GM21526 (cell line): ENCODE results near the gene USH1G.

ENCODE experiments used
- ATAC-seq: cut with Tn5 transposase; IDR thresholded peaks from one replicate; pipeline ENCODE4 v1.9.1; 2021; ENCODE audit warnings: moderate library complexity; ENCODE audit not compliant: unreplicated experiment, low FRiP score

Gene USH1G

DNA sequence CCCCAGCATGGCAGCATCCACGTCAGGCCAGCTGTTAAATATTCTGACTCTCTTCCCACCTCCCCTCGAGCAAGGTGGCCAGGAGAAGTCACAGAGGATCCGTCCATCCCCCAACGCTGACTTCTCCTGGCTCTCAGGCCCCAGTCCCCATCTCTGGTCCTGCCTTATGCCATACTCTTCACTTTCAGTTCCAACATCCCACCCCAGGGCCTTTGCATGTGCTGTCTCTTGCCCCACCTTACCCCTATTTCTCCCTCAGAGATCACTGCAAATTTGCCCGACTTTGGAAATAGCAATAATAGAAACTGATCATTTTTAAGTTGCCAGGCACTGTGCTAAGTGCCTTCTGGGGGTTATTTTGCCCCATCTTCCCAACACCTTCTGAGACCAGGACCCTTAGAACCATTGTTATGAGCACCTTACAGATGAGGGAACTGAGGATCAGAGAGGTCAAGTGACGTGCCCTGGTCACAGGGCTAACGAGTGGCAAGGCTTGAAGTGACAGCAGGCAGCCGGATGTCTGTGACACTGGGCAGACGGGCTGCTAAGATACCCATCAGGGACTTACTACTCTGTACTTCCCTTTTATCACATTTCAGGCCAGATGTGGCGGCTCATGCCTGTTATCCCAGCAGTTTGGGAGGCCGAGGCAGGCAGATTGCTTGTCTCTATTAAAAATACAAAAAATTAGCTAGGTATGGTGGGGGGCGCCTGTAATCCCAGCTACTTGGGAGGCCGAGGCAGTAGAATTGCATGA, 31.8 kb upstream of the USH1G start:
- ATAC-seq = no peak

DNA sequence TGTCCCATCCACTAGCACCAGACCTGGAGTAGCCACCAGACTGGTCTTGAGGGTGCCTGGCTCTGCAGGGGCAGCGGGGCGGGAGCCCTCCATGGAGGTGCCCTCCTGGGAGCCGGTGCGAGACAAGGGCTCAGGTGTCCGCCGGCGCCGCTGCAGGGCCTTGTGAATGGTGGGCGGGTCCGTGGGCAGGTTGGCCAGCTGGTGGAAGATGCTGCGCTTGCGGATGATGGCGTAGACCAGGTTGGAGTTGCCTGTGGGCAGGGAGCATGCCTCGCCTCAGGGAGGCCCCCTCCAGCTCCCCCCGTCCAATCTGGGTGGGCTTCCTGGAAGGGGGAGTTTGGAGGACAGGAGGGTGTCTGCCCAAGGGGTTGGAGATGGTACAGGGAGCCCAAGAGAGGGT, 31.1 kb upstream of the USH1G start:
- no peak for ATAC-seq

DNA sequence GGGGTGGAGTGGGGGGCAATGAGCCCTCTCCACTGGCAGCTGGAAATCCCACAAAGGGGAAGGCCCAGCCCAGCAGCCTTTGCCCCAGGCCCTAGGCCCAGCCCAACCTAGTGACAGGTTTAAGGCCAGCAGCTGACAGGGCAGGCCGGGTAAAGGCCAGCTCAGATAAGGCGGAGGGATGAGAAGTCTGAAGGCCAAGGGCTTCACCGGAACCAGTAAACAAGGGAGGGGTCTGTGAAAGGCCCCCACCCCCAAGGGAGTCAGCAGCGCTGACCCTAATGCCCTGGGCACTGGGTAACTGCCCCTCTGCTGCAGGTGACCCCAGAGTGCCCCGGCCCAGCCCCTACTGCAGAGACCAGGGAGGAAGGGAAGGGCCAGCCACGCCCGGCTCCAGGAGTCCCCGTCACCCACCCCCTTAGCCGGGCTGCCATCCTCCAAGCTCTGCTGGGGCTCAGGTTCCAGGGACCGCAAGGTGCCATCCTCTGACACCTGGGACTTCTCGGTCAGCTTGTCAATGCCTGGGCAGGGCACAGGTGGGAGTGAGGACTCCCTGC, 30.2 kb upstream of the USH1G start:
- ATAC-seq = no peak

DNA sequence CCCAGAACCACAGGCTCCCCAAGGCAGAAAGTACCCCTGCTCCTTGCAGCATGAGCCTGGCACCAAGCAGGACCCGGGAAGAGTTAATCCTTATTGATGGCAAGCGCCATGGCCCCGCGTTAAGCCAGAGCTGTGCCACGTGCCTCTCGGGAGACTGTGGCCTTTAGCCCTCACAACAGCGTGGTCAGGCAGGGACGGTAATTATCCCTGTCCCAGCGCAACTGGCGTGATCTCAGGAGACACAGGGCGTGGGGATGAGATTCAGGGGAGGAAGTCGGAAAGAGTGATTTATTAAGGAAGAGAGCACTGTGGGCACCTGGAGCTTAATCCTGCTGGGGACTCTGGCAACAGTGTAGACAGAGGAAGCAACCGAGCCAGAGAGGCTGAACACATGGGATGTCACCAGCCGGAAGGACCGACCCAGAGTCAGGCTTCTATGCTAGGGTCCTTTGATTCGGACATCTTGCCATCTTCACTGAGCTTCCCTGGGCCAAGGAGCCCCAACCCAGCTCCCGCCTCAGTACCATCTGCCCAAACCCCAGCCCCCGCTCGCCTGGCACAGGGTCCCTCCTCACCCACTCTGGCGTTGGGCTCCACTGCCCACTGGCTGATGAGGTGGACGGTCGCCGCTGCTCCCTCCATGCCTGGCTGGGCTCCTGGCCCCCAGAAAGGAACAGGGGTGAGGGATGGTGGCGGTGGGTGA, 29.5 kb upstream of the USH1G start:
- no peak for ATAC-seq

DNA sequence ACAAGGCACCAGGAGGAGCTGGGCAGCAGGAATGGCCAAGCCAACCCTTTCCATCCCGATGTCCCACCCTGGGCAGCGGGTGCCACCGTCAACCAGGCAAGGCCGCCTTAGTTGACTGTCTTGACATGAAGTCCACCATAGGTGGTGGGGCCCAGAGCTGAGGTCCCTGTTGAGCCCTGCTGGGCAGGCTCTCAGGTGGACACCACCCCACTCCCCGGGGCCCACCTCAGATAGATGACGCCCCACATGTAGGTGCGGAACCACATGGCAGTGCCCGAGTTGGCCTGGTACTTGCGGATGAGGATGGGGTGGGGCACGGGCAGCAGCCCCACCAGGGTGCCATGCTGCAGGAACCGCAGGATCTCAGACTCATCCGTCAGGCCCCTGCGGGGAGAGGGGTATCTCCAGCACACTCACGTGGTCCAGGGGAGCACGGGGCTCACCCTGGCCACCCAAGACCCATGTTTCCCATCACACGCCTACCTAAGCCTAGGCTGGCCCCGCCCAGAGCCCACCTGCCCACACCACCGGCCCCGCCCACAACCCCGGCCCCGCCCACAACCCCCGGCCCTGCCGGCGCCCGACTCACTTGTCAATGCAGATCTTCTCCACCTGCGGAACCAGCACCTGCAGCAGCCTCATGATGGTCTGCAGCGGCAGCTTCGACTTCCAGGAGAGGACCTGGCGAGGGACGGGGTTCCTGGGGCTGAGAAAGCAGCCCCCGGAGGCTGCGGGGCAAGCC, 28.8 kb upstream of the USH1G start:
- ATAC-seq = no peak

DNA sequence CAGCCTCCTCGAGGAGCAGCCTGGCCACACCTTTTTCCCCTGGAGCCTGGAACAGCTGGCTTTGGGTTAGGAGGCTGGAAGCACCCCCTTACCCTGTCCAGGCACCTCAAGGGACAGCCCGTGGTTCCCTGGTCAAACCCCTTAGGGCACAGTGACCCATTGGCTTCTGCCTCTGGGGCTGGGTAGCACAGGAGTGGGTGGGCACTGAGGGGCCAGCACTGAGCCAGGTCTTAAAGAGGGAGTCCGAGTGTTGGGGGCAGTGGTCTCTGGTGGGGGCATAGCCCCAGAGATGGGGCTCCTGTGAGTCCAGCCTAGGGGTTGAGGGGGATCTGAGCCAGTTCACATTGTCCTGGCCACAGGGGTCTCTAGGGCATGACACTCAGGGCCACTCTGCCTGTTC, 28.0 kb upstream of the USH1G start:
- ATAC-seq = no peak

DNA sequence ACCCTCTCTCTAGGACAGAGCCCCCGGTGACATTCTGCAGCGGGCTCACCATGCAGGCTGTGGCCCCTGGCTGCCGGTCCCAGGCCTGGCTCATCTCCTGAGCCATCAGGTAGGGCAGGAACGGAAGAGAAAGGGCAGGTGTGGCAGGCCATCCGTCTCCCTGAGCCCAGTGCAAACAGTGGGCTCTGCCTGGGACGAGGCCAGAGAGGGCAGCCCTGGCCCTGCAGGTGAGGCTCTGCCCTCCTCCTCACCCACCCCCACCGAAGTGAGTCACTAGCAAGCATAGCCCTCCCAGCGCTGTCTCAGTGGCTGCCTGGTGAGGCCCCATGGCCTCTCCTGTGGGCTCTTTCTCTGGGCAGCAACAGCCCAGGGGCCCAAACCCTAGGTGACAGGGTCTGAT, 27.2 kb upstream of the USH1G start:
- ATAC-seq = no peak

DNA sequence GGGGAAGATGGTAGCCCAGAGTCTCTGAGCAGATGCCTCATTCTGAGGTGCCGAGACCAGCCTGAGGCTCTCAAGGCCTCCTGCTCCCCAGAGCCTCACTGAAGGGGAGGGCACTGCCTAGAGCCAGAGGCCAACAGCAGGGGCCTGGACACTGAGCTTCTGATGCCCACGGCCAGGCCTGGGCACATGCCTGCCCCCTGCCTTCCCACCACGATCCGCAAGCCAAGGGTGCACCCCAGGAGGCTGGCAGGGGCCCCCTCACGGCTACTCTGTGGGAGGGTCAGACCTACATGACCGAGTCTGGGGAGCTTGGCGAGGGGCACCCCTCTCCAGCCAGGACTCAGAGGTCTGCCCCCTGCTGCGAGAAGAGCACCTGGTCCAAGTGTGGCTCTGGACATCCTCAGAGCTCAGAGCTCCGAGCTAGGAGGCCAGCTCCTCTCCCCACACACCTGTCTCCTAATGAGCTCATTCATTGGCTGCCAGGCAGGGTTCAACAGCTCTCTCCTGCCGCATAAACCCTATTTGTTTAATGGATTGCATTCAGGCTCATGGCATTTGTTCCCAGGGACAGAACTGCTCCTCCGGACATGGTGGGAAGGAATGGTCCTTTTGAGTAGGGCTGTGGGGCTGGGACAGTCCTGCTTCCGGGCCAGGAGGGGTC, 26.5 kb upstream of the USH1G start:
- ATAC-seq = no peak

DNA sequence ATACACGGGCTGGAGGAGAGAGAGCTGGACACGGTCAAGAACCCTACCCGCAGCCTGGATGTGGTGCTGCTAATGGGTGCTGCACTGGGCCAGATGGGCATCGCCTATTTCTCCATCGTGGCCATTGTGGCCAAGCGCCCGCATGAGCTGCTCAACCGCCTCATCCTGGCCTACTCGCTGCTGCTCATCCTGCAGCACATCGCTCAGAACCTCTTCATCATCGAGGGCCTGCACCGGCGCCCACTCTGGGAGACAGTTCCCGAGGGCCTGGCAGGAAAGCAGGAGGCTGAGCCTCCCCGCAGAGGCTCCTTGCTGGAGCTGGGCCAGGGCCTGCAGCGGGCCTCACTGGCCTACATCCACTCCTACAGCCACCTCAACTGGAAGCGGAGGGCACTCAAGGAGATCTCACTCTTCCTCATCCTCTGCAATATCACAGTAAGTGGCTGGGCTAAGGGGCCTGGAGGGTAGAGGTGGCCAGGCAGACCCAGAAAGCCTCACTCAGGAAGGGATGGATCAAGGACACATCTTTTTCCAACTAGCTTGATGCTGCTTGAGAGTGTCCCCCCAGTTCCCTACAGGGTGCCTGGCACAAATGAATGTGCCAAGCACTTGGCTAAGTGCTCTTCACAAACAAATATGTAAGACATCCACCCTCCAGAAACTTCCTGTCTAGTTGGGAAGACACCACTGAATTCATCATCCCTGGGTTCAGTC, 24.1 kb upstream of the USH1G start:
- no peak for ATAC-seq

DNA sequence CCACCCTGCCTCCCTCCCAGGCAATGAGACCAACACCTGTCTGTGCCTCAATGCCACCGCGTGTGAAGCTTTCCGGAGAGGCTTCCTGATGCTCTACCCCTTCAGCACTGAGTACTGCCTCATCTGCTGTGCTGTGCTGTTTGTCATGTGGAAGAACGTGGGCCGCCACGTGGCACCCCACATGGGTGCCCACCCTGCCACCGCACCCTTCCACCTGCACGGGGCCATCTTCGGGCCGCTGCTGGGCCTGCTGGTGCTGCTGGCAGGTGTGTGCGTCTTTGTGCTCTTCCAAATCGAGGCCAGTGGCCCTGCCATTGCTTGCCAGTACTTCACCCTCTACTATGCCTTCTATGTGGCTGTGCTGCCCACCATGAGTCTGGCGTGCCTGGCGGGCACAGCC, 23.6 kb upstream of the USH1G start:
- ATAC-seq = no peak

DNA sequence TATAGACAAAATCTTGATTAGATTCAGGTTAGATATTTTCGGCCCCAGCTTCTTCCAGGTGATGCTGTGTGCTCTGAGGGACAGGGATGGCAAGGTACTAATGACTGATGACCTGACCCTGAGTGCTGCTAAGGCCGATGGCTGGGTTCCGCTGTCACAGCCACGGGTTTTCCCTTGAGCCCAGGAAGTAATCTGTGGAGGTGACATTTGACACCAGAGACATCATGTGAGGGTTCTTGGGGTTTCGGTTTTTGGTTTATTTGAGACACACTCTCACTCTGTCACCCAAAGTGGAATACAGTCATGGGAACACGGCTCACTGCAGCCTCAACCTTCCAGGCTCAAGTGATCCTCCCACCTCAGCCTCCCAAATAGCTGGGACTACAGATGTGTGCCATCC, 22.5 kb upstream of the USH1G start:
- ATAC-seq = no peak

DNA sequence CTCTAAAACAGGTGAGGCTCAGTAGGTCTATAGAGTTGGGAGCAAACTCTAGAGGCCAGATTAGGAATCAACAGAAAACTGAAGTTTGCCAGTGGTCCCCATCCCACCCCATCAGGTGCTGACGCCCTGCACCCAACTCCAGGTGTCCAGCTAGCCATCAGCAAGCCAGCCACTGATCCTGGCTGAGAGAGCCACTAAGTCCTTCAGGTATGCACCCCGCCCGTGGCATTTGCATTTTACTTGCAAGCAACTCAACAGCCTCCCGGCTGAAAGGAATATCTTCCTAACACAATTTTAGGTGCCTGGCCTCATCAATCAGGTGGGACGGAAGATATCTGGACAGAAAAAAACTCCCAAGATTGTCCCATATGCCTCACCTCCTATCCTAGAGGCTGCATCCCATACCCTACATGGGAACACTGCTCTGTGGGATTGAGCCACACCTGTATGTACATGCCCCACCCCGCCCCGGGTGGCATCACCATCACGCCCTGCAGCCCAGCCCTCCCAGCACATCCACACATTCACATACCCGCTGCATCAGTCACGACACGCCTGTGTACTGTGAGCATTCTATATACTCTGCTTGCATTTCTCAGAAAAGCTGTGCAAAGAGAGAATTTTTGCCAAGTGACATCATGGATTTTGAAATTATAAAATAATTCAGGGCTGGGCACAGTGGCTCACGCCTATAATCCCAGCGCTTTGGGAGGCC, 20.9 kb upstream of the USH1G start:
- no peak for ATAC-seq

DNA sequence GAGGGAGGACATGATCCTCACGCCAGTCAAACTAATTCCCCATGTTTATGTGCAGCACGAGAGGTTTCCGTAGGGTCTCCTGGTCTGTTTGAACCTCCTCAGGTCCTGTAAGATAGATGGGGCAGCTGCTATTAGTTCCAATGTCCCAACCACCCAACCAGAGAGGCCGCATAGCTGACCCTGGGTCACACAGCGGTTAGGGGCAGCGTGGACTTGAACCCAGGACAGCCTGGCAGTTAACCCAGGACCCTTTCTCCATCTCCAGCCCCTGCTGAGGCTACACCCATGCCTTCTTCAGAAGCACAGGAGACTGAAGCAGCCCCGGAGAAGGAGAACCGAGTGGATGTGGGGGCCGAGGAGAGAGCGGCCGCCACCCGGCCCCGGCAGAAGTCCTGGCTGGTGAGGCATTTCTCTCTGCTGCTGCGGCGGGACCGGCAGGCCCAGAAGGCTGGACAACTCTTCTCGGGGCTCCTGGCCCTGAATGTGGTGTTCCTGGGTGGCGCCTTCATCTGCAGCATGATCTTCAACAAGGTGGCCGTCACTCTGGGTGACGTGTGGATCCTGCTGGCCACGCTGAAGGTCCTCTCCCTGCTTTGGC, 18.2 kb upstream of the USH1G start:
- no peak for ATAC-seq

DNA sequence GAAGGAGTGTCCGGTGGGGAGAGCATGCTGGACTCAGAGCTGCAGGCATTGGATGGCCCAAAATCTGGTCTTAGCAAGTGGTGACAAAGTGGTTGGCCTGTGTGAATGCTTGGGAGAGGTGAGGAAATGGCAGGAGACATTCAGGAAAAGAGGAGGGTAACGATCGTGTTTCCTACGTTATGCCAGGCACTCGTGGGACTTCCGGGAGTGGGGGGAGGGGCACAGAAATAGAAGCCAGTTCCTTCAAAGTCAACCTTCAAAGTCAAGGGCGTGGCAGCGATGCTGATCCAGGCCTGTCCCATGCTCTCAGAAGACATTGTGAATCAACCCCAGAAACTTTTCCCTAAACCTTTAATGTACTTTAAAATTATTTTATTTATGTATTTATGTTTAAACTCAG, 16.5 kb upstream of the USH1G start:
- no peak for ATAC-seq

DNA sequence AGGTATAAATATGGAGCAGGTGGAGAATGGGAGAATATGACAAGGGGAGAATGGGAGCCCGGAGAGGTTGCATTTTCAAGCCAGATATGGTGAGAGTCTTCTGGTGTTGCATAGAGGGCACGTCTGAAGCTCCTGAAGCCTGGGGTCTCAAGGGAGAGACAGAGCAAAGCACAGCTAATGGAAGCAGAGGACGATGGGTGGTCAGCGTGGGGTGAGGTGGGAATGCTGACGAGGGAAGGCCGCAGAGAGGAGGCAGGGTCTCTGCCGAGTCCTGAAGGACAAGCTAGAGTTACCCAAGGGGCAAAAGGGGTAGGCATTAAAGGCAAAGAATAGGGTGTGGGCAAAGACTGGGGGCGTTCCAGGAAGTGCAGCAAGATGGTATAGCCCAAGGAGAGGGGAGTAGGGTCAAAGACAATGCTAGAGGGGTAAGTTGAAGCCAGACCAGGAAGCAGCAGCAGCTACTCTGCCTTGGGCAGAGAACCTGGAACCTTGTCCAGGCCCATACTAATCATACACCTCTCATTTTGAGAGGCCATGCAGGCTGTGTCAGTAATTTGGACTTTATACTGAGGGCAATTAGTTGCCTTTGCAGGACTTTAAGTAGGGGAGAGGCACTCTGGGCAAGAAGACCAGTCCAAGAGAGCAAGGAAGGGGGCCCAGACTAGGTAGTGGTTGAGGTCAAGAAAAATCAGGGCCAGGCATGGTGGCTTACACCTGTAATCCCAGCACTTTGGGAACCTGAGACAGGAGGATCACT, 15.3 kb upstream of the USH1G start:
- ATAC-seq = no peak

DNA sequence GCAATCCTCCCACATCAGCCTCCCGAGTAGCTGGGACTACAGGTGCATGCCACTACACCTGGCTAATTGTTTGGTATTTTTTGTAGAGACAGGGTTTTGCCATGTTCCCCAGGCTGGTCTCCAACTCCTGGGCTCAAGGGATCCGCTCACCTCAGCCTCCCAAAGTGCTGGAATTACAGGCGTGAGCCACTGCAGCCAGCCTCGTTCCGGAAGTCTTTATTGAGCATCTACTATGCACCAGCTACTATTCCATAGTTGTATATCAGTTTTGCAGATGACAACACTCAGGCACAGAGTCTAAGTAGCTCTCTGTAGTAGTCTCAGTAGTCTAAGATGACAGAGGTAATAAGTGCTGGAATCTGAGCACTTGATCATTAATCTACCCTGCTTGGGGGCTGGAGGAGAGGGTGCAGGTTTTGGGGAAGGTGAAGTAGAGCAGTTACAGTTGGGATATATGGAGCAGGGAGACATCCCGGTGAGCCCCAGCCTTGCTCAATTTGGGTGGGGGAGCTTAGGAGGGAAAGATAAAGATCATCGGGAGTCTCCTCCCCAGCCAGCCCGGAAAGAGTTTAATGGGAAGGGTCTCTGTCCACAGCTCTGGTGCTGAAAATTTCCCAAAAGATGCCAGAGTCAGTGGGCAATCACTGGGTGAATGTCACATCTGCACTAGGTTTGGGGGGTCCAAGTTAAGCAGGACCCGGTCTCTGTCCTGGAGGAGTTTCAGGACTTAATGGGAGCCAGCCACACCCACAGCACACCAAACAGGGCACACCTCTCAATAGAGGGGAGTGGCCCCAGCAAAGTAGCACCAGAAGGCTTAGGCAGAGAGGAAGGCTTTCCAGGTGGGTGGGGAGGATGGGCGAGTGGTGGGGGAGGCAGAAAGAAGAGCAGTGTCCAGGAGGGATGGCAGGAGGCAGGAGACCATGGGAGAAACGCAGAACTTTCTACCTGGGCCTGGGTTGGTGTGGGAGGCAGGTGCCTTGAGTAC, 14.3 kb upstream of the USH1G start:
- ATAC-seq = no peak

DNA sequence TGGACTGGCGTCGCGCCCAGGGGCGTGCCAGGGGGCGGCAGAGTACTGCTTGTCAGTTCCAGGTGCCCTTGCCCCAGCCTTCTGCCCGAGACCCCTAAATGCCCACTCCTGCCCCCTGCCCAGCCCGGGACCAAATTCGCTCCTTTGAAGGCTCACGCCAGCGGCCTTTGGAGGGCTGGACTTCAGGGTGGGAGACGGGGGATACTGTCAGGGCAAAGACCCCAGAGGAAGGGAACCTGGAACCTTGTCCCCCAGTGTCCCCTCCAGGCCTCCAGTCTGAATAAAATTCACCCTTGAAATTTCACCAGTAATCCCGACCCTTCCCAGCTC, 13.4 kb upstream of the USH1G start:
- ATAC-seq = no peak
